GM18873 (cell line): ENCODE data around the gene ATAD3C.
"Not testable (repeated sequence)": the region's sequence is repeated elsewhere in the genome, so short reads cannot be mapped to it uniquely, and the experiment has no call there.

Experiments
- ATAC-seq: cut with Tn5 transposase; IDR thresholded peaks from one replicate; pipeline ENCODE4 v1.9.1; 2021; ENCODE audit warnings: mild to moderate bottlenecking, moderate library complexity, moderate number of reproducible peaks; ENCODE audit not compliant: unreplicated experiment, low FRiP score

Gene ATAD3C

GRCh38 chr1:1418464-1419362, 30.8 kb upstream of the ATAD3C start:
- ATAC-seq: no peak

DNA sequence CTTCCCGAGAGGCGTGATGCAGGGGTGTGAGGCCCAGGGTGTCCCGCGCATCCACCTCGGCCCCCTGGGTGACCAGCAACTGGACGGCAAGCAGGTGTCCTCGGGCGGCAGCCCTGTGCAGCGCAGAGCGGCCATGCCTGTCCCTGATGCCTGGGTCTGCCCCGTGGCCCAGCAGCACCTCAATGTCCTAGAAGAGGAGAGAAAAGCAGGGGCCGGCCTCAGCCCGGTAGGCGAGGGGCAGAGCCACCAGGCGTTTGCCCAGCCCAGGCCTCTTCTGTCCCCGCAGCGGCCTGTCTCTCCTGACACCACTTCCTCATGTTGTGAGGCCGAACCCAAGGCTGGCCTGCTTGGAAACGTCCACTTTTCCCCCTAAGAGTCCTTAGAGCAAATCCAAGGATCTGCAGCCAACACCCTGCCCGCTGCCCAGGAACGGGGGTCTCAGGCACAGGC, 30.1 kb upstream of the ATAD3C start:
- no peak for ATAC-seq

DNA sequence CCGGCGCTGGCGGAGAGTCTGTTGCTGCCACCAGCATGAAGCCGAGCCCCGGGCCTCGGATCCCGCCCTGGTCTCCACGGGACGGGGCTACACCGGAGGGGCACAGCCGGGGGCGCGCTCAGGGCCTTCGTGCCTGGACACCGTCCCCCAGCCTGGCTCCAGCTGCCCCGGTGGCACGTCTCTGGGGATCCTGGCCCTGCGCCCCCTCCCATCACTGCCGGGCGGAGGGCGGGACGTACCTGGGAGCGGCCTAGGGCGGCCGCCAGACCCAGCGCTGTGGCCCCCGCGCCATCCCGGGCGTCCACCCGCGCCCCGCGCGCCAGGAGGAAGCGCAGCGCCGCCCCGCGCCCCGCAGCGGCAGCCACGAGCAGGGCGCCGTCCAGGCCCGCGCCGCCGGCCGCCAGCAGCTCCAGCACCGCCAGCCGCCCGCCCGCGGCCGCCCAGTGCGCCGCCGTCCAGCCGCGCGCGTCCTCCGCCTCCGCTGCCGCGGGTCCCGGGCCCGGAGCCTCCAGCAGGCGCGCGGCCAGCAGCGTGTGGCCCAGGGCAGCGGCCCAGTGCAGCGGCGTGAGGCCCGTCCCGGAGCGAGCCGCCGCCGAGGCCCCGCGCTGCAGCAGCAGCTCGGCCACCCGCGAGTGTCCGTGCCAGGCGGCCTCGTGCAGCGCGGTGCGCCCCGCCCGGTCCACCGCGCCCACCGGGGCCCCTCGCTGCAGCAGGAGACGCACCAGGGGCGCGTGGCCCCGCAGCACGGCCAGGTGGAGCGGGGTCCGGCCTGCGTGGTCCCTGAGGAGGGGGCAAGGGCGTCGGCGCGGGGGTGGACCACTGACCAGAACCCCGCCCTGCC, 29.5 kb upstream of the ATAD3C start:
- ATAC-seq: no peak

- no peak for ATAC-seq
Measured at GRCh38 chr1:1420654-1421141, 28.8 kb upstream of the ATAD3C start.

GRCh38 chr1:1421147-1421906, 28.2 kb upstream of the ATAD3C start, which contains the start of gene ANKRD65:
Gene ANKRD65 (minus strand): TSS chr1:1421276. CDS start chr1:1421005, 271 bp downstream.
- no peak for ATAC-seq

GRCh38 chr1:1421907-1422464, 27.5 kb upstream of the ATAD3C start:
- no peak for ATAC-seq

- ATAC-seq: no peak
Measured at GRCh38 chr1:1422465-1423244, 26.8 kb upstream of the ATAD3C start.

DNA sequence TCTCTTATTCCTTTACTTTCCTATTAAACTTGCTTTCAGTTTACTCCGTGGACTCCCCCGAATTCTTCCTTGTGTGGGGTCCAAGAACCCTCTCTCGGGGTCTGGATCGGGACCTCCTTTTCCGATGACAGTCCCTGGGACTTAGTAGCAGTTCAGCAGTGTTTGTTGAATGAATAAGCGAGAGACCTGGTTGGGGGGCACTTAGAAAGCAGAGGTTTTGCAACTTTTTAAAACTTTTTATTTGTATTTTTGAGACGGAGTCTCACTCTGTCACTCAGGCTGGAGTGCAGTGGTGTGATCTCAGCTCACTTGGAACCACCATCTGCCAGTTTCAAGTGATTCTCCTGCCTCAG, 26.3 kb upstream of the ATAD3C start:
- no peak for ATAC-seq

DNA sequence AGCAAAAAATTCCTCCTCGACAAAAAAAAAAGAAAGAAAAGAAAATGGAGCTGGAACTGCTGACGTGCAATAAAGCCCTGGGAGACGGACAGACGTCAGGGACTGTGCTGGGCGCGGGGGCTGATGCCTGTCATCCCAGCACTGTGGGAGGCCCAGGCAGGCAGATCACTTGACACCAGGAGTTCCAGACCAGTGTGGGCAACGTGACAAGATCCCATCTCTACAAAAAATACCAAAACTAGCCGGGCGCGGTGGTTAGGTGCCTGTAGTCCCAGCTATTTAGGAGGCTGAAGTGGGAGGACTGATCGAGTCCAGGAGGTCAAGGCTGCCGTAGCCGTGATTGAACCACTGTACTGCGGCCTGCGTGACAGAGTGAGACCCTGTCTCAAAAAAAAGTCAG, 24.8 kb upstream of the ATAD3C start:
- ATAC-seq: no peak

DNA sequence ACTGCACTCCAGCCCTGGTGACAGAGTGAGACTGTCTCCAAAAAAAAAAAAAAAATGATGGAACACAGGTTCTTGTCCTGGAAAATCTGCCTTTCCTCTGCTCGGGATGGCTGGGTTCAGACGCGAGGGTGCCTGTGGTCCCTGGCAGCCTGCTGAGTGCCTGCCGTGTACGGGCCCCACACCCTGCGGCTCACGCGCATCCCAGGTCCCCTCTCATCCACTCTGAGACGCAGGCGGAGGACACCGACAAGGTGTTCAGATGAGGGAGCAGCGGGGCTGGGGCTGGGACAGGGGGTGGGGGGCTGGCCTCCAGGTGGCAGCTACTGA, 24.1 kb upstream of the ATAD3C start:
- ATAC-seq: no peak

- no peak for ATAC-seq
Measured at GRCh38 chr1:1425753-1426495, 23.6 kb upstream of the ATAD3C start.

DNA sequence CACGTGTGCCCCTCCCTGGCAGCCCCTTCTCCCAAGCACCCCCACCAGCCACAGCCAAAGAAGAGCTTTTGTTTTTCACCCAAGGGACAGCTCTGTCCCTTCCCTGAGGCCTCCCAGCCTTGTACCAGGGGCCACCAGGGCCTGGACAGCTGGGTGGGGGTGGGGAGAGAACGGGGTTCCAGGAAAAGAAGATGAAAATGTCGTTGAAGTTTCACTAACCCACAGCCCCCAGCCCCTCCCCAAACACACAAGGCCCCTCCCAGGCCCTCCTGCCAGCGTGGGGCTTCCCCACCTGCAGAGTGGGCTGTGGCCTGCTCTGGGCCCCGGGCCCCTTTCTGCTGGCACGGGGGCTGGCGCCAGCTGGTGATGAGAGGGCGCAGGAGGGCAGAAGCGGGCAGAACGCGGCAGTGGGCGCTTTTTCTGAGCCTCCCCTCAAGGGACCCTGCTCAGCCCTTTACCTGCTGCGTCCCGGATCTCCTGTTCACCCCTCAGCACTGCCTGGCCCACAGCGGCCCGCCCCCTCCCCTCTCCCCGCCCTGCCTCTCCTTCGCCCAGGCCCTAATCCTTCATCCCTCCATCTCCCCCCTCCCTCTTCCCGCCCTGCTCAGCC, 22.9 kb upstream of the ATAD3C start:
- ATAC-seq: no peak

DNA sequence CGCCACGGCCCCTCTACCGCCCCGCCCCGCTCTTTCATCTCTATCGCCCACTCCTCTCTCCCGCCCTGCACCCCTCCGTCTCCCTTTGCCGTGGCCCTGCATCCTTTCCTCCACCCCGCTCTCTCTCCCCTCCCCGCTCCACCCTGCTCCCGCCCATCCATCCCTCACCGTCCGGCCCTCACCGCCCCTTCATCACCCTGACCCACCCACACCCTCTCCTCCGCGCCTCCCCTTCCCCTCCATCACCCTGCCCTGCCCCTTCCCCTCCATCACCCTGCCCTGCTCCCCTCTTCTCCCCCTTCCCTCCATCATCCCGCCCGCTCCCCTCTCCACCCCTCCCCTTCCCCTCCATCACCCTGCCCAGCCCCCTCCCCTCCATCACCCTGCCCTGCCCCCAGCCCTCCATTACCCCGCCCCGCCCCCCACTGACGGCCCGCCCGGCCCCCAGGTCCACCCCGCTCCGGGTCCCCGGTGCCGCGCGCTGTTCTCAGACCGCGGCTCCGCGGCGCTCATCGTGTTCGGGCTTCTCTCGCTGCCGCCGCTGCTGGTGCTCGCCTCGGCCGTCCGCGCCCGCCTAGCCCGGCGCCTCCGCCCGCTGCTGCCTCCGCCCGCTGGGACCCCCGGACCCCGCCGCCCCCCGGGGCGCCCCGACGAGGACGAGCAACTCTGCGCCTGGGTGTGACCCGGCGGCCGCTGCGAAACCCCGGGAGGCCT, 22.2 kb upstream of the ATAD3C start:
- ATAC-seq: no peak

- ATAC-seq: no peak
Measured at GRCh38 chr1:1427820-1428148, 21.7 kb upstream of the ATAD3C start.

DNA sequence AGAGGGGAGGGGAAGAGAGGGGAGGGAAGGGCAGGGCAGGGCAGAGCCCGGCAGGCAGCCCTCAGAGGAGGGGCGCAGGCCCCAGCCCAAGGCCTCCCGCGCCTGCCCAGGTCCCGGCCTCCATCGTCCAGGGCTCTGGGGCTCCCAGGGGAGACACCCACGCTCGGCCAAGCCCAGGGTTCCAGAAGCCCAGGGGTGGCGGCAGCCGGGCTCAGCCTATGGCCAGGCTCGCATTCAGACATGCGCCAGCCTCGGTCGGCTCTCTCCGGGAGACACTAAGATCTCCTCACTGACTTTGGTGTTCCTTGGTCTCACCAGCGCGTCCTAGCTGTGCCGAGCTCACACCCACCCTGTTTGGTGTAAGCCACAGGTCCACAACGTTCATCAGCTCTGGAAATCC, 21.3 kb upstream of the ATAD3C start:
- no peak for ATAC-seq

DNA sequence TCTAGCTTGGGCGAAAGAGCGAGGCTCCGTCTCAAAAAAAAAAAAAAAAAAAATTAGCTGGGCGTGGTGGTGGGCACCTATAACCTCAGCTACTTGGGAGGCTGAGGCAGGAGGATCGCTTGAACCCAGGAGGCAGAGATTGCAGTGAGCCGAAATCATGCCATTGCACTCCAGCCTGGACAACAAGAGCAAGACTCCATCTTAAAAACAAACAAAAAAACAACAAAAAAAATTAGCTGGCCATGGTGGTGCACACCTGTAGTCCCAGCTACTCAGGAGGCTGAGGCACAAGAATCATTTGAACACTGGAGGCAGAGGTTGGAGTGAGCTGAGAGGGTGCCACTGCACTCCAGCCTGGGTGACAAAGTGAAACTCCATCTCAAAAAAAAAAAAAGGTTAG, 20.5 kb upstream of the ATAD3C start:
- ATAC-seq: not testable (repeated sequence)

DNA sequence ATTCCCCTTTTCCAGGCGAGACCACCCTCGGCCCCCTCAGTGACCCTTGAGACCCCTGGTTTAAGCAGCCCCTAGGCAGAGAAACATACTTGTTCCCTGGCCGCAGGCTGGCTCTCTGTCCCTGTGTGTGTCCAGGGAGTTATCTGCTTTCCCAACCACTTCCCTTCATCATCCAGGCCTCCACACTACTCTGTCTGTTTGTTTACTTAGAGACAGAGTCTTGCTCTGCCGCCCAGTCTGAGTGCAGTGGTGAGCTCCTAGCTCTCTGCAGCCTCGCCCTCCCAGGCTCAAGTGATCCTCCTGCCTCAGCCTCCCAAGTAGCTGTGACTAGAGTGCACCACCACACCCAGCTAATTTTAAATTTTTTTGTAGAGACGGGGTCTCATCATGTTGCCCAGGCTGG, 19.8 kb upstream of the ATAD3C start:
- no peak for ATAC-seq
